ENCODE results near the gene AIF1. TPM values are rescaled to one million over a fixed set of nuclear protein-coding genes. Genes with fewer than 3 reads are reported as not detected.

The AIF1 gene
- total RNA-seq, 2 experiments from 2014 or later, result 16.3 to 22.0 TPM

- Histone ChIP-seq H4K20me1 (ENCODE audit: insufficient read depth, low read length) (peaks cover 18% of the 10 kb centered on the region), H3K4me2 (ENCODE audit: low read length) (peak overlapping the region; percentile 99), H3K9me3 (ENCODE audit: low read length) (no peaks in the 10 kb centered on the region), H2AFZ (ENCODE audit: low read length) (no peak overlapping the region; the same call in 1 of the 2 replicates), H3K4me3 (ENCODE audit: low read depth, low read length, poor library complexity, severe bottlenecking) (peak overlapping the region; percentile 83), H3K36me3 (ENCODE audit: insufficient read depth, low read length) (peaks cover 56% of the 10 kb centered on the region), H3K9me2 (ENCODE audit: insufficient read depth, low read length) (no peaks in the 10 kb centered on the region), H3K4me1 (ENCODE audit: insufficient read depth, low read length, poor library complexity, severe bottlenecking) (peaks cover 27% of the 10 kb centered on the region), H3K79me2 (ENCODE audit: insufficient read depth, low read depth, low read length) (peaks cover 52% of the 10 kb centered on the region), H3K27ac (ENCODE audit: low read depth, low read length, poor library complexity, severe bottlenecking) (peak overlapping the region; percentile 94)
- TF ChIP-seq, protein P1, sequence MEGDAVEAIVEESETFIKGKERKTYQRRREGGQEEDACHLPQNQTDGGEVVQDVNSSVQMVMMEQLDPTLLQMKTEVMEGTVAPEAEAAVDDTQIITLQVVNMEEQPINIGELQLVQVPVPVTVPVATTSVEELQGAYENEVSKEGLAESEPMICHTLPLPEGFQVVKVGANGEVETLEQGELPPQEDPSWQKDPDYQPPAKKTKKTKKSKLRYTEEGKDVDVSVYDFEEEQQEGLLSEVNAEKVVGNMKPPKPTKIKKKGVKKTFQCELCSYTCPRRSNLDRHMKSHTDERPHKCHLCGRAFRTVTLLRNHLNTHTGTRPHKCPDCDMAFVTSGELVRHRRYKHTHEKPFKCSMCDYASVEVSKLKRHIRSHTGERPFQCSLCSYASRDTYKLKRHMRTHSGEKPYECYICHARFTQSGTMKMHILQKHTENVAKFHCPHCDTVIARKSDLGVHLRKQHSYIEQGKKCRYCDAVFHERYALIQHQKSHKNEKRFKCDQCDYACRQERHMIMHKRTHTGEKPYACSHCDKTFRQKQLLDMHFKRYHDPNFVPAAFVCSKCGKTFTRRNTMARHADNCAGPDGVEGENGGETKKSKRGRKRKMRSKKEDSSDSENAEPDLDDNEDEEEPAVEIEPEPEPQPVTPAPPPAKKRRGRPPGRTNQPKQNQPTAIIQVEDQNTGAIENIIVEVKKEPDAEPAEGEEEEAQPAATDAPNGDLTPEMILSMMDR (conservative IDR thresholded peaks at IDR 0.05; ENCODE audit: low read length), result no peak
- no peak for TF ChIP-seq EZH2phosphoT487 (IDR thresholded peaks at IDR 0.05; ENCODE audit: borderline replicate concordance, low read depth, low read length)
- TSS peak; percentile 78 for BruUV-seq (replicated peaks)
- POLR2A ChIA-PET, result interaction anchor here (0.6 to 1.2 kb wide), 3 partner anchors 26 to 61 kb away, joined by 3 to 4 read pairs (median 4); no protein-coding TSS in a partner anchor
- CTCF ChIA-PET (ENCODE audit: unreplicated experiment), result no interaction called here
- intact Hi-C loops (cut with micrococcal nuclease; ENCODE audit: unreplicated experiment), result loop anchor here (2.0 to 5.0 kb wide), 2 partner anchors 166 to 209 kb away; no protein-coding TSS in a partner anchor
- no peak for DNase-seq (ENCODE audit: low spot score)
Observed at GRCh38 chr6:31621320-31621939, 6.4 kb downstream of the AIF1 start.

DNA sequence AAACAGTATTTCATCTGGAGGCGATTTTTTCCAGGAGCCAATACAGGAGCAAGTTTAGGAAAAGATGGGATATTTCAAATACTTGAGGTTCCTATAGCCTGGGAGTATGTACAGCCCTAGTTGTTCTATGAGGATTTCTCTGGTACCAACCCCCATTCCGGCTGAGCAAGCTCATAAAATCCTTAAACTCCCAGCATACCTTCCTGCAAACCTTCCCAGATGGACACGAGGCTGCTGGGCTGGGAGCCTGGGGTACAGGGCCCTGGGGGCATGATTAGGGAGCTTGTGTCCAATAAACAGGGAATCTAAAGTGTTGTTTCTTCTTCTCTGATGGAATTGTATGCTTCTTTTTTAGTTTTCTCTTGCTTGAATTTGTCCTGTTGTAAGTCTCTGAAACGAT, 7.0 kb downstream of the AIF1 start:
- Histone ChIP-seq H3K4me2 (ENCODE audit: low read length) (peak overlapping the region; percentile 99), H2AFZ (ENCODE audit: low read length) (no peak overlapping the region), H3K9me2 (ENCODE audit: insufficient read depth, low read length) (no peaks in the 10 kb centered on the region), H3K27ac (ENCODE audit: low read depth, low read length, poor library complexity, severe bottlenecking) (peak overlapping the region; percentile 94), H3K36me3 (ENCODE audit: insufficient read depth, low read length) (peaks cover 62% of the 10 kb centered on the region), H3K9me3 (ENCODE audit: low read length) (no peaks in the 10 kb centered on the region), H3K4me1 (ENCODE audit: insufficient read depth, low read length, poor library complexity, severe bottlenecking) (peaks cover 22% of the 10 kb centered on the region), H3K79me2 (ENCODE audit: insufficient read depth, low read depth, low read length) (peaks cover 54% of the 10 kb centered on the region), H4K20me1 (ENCODE audit: insufficient read depth, low read length) (peaks cover 18% of the 10 kb centered on the region), H3K4me3 (ENCODE audit: low read depth, low read length, poor library complexity, severe bottlenecking) (peak overlapping the region; percentile 83)
- ChIA-PET CTCF (ENCODE audit: unreplicated experiment) (no interaction called here), POLR2A (interaction anchor here (0.7 to 1.2 kb wide), 3 partner anchors 25 to 117 kb away, joined by 3 to 4 read pairs (median 4); no protein-coding TSS in a partner anchor)
- no peak for DNase-seq (ENCODE audit: low spot score)
- no TSS peak for BruUV-seq (replicated peaks)
- no peak for TF ChIP-seq EZH2phosphoT487 (IDR thresholded peaks at IDR 0.05; ENCODE audit: borderline replicate concordance, low read depth, low read length)
- TF ChIP-seq, protein P1 (conservative IDR thresholded peaks at IDR 0.05; ENCODE audit: low read length), result no peak
- intact Hi-C loops (cut with micrococcal nuclease; ENCODE audit: unreplicated experiment), result loop anchor here (2.0 to 5.0 kb wide), 2 partner anchors 165 to 209 kb away; no protein-coding TSS in a partner anchor

DNA sequence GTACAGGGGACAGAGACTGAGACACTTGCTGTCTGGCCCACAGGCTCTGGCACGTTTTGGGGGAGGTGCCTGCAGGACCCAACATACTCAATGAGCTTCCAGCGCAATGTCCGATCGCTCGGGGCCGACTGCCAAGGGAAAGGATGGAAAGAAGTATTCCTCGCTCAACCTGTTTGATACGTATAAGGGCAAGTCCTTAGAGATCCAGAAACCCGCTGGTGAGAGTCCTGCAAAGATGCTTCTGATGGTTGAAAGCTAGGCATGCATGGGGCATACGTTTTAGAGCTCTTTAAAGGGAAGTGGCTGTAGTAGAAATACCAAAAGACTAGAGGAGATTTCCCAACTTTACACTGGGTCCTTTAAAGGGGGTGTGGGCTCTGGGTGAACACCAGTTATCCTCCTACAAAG, 7.7 kb downstream of the AIF1 start:
- intact Hi-C loops (cut with micrococcal nuclease; ENCODE audit: unreplicated experiment), result loop anchor here (5.0 kb wide), 1 partner anchor 165 kb away; no protein-coding TSS in a partner anchor
- H3K4me1 ChIP-seq (ENCODE audit: insufficient read depth, low read length, poor library complexity, severe bottlenecking), result peaks cover 21% of the 10 kb centered on the region
- H3K9me2 ChIP-seq (ENCODE audit: insufficient read depth, low read length), result no peaks in the 10 kb centered on the region
- H3K9me3 ChIP-seq (ENCODE audit: low read length), result no peaks in the 10 kb centered on the region
- no TSS peak for BruUV-seq (replicated peaks)
- no peak overlapping the region for H3K27ac ChIP-seq (ENCODE audit: low read depth, low read length, poor library complexity, severe bottlenecking)
- H2AFZ ChIP-seq (ENCODE audit: low read length), result no peak overlapping the region
- DNase-seq (ENCODE audit: low spot score), result no peak
- H4K20me1 ChIP-seq (ENCODE audit: insufficient read depth, low read length), result peaks cover 18% of the 10 kb centered on the region
- H3K79me2 ChIP-seq (ENCODE audit: insufficient read depth, low read depth, low read length), result peaks cover 54% of the 10 kb centered on the region
- peak overlapping the region; percentile 99 for H3K4me2 ChIP-seq (ENCODE audit: low read length)
- CTCF ChIA-PET (ENCODE audit: unreplicated experiment), result interaction anchor here (0.6 kb wide), 1 partner anchor 1069 kb away, joined by 3 read pairs; no protein-coding TSS in a partner anchor
- TF ChIP-seq, protein P1 (conservative IDR thresholded peaks at IDR 0.05; ENCODE audit: low read length), result no peak
- no peak for TF ChIP-seq EZH2phosphoT487 (IDR thresholded peaks at IDR 0.05; ENCODE audit: borderline replicate concordance, low read depth, low read length)
- POLR2A ChIA-PET, result interaction anchor here (1.0 to 1.4 kb wide), 5 partner anchors 11 to 116 kb away, joined by 3 to 4 read pairs (median 4); no protein-coding TSS in a partner anchor
- peak overlapping the region; percentile 83 for H3K4me3 ChIP-seq (ENCODE audit: low read depth, low read length, poor library complexity, severe bottlenecking)
- peaks cover 69% of the 10 kb centered on the region for H3K36me3 ChIP-seq (ENCODE audit: insufficient read depth, low read length)

Data from OCI-LY7 (cell line).